ENCODE data around the gene PSME1.

PSME1 gene

DNA sequence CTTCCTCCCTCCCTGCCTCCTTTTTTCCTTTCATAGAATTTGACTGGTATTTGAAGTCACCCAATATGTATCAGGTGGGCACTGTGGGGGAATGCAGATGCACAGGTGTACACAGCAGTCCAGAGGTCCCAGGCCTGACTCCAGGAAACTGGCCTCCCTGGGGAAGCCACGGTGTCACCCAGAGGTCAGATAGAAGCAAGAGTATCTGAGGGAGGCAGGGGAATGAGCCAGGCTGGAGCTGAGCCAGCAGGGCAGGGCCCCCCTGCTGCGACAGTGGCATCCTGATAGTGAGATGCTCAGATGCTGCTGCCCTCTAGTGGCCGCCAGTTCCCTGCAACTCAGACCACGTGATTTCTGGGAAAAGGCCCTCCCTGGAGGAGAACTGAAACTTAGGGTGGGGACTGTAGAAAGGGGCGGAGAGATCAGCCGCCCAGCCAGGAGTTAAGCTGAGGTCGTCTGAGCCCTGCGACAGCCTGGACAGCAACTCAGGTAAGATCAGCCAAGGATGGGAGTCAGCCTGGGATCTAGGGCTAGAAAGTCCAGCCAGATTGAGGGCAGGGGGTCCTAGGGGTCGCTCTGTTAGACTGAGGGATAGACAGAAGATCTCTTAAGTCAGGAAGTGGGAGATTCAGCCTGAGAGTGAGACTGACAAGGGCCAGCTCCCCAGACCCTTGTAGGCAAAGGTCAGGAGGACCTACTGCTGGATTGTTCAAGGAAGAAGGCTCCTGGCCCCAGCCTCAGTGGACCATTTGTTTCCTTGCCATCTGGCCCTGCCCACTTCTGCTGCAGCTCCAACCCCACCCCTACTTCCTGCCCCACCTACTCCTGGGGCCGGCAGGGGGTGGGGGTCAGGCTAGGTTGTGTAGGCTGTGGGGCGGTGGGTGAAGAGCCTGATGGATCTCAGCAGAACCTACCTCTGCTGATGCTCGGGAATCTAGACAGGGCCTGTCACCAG lies 25.1 kb downstream of the PSME1 start, which contains the start of gene IRF9:
Gene IRF9, plus strand, starts transcription at position 416 of the 955 bp plus-strand sequence. CDS start 880 bp downstream, outside the sequence.
- TF ChIP-seq, protein P1, sequence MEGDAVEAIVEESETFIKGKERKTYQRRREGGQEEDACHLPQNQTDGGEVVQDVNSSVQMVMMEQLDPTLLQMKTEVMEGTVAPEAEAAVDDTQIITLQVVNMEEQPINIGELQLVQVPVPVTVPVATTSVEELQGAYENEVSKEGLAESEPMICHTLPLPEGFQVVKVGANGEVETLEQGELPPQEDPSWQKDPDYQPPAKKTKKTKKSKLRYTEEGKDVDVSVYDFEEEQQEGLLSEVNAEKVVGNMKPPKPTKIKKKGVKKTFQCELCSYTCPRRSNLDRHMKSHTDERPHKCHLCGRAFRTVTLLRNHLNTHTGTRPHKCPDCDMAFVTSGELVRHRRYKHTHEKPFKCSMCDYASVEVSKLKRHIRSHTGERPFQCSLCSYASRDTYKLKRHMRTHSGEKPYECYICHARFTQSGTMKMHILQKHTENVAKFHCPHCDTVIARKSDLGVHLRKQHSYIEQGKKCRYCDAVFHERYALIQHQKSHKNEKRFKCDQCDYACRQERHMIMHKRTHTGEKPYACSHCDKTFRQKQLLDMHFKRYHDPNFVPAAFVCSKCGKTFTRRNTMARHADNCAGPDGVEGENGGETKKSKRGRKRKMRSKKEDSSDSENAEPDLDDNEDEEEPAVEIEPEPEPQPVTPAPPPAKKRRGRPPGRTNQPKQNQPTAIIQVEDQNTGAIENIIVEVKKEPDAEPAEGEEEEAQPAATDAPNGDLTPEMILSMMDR (IDR thresholded peaks at IDR 0.05; ENCODE audit: low read depth, low read length), result peak; percentile 93
- peak; percentile 96 for DNase-seq (ENCODE audit: low read depth in 2 of 2)
- H3K4me3 ChIP-seq (replicated peaks in 1 of 2; ENCODE audit: low read depth in 2 of 2, low read length in 2 of 2), result peak within 1 kb of the TSS; percentile 58 to 67

DNA sequence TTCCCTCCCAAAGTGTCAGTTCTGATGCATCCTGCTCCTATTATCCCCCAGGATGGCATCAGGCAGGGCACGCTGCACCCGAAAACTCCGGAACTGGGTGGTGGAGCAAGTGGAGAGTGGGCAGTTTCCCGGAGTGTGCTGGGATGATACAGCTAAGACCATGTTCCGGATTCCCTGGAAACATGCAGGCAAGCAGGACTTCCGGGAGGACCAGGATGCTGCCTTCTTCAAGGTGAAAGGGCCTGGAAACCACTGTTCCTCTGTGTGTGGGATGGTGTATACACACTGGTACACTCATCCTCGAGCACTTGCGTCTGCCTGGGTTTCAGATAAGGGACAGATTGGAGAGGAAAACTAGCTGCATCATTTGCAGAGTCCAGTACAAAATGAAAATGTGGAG lies 26.1 kb downstream of the PSME1 start:
- peak overlapping the region; percentile 58 to 67 for H3K4me3 ChIP-seq (replicated peaks in 1 of 2; ENCODE audit: low read depth in 2 of 2, low read length in 2 of 2)
- TF ChIP-seq, protein P1 (IDR thresholded peaks at IDR 0.05; ENCODE audit: low read depth, low read length), result no peak
- DNase-seq (ENCODE audit: low read depth in 2 of 2), result peak; percentile 33 to 46

DNA sequence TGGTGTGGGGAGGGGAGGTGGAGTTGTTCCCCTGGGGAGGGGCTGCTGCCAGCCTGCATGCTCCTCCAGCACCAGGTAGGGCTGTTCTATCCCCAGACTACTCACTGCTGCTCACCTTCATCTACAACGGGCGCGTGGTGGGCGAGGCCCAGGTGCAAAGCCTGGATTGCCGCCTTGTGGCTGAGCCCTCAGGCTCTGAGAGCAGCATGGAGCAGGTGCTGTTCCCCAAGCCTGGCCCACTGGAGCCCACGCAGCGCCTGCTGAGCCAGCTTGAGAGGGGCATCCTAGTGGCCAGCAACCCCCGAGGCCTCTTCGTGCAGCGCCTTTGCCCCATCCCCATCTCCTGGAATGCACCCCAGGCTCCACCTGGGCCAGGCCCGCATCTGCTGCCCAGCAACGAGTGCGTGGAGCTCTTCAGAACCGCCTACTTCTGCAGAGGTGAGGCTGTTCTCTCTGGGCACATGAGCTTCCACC lies 28.6 kb downstream of the PSME1 start:
- H3K4me3 ChIP-seq (replicated peaks in 1 of 2; ENCODE audit: low read depth in 2 of 2, low read length in 2 of 2), result no peak overlapping the region
- DNase-seq (ENCODE audit: low read depth in 2 of 2), result no peak
- TF ChIP-seq, protein P1 (IDR thresholded peaks at IDR 0.05; ENCODE audit: low read depth, low read length), result no peak

DNA sequence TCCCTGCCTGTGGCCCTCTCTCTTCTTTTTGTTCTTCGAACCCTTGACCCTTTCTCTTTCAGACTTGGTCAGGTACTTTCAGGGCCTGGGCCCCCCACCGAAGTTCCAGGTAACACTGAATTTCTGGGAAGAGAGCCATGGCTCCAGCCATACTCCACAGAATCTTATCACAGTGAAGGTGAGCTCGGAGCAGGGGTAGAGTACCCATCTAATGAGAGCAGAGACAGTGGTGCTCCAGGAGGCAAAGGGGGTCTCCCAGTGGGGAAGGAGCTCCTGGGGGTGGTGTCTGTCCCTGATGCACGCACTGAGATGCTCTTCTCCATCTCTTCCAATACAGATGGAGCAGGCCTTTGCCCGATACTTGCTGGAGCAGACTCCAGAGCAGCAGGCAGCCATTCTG lies 29.8 kb downstream of the PSME1 start:
- DNase-seq (ENCODE audit: low read depth in 2 of 2), result no peak
- TF ChIP-seq, protein P1 (IDR thresholded peaks at IDR 0.05; ENCODE audit: low read depth, low read length), result no peak
- no peak overlapping the region for H3K4me3 ChIP-seq (replicated peaks in 1 of 2; ENCODE audit: low read depth in 2 of 2, low read length in 2 of 2)

DNA sequence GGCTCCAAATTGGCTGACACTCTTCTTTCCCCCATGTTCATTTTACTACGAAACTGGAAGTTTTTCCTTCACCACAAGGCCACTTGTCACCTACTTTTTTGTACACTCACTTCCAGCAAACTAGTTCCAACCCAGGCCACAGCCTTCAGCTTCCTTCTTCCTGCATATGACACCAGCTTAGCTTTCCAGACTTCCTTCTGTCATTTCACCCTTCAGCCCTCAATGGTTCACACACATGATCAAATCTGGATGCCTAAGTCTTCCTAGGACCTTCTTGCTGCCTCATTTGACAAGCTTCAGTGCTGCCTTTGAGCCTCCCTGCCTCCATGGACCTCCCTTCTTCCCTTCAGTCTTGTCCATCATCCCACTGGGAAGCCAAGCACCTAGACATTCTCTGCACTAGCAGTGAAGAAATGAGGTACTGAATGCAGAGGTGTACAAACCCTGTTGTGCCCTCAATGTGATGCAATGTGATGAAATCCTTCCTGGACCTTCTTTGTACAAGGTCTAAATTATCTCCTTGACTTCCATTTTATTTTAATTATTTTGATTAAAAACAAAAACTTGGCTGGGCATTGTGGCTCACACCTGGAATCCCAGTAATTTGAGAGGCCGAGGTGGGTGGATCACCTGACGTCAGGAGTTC lies 31.6 kb downstream of the PSME1 start:
- TF ChIP-seq, protein P1 (IDR thresholded peaks at IDR 0.05; ENCODE audit: low read depth, low read length), result no peak
- DNase-seq (ENCODE audit: low read depth in 2 of 2), result no peak
- H3K4me3 ChIP-seq (replicated peaks in 1 of 2; ENCODE audit: low read depth in 2 of 2, low read length in 2 of 2), result no peak overlapping the region

DNA sequence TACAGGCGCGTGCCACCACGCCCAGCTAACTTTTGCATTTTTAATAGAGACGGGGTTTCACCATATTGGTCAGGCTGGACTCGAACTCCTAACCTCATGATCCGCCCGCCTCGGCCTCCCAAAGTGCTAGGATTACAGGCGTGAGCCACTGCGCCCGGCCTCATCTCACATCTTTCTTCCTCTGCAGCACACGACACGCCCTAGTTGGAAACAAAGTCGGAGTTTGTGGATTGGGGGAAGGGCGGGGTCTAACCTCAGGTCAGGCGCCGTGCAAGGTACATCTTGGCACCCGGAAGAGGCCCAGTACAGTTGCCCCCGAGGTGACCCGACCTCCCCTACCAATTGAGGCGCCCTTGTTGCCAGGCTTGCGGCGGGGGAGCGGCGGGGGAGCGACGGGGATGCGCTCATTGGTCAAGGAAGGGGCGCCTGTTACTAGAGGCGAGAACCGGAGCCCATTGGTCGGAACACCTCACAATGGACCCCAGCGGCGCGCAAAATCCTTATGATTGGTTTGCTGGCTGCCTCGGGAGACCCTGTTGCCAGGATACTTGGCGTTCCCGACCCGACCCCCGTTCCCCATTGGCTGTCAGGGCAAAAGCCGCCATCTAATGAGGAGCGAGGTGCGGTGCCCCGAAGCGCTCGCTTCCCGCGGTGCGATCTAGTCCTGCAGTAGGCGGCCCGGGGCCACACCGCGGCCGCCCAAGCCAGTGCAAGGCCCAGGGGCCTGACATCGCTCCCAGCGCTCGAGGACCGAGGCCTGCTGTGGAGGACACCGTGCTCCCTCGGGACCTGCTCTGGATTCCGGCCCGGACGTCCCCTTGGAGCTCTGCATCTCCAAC lies 35.6 kb downstream of the PSME1 start, which contains the start of gene REC8:
Gene REC8, plus strand, starts transcription at position 659 of the 839 bp plus-strand sequence. CDS start 473 bp downstream, outside the sequence.
- peak within 1 kb of the TSS in 1 of 2 donors; percentile 44 for H3K4me3 ChIP-seq (replicated peaks in 1 of 2; ENCODE audit: low read depth in 2 of 2, low read length in 2 of 2)
- DNase-seq (ENCODE audit: low read depth in 2 of 2), result peak in 1 of 2 donors; percentile 88
- TF ChIP-seq, protein P1 (IDR thresholded peaks at IDR 0.05; ENCODE audit: low read depth, low read length), result no peak
